ENCODE data around the gene MAPK7.
A peak's percentile ranks its signal among the peaks of the same experiment; 100 is the strongest.

Gene MAPK7

DNA sequence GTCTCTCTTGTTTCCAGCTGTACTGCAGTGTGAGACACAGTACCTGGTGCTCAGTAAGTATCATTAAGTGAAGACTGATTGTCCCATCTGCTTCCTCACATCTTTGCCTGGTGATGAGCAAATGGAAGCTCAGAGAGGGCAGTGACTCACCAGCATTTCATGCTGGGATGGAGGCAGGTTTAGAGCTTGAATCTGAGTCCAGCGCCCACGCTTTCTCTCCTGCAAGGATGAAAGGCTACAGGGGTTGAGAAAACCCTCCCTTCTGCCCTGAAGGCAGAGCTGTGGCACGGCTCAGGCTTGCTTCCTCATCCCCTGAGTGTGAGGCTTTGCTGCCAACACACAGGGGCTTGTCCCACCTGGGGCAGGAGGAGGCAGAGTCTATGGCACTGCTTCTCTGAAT, 31.2 kb downstream of the MAPK7 start:
- no peak overlapping the region for H3K4me3 ChIP-seq (ENCODE audit: low read depth, low read length)
- TF ChIP-seq, protein P1, sequence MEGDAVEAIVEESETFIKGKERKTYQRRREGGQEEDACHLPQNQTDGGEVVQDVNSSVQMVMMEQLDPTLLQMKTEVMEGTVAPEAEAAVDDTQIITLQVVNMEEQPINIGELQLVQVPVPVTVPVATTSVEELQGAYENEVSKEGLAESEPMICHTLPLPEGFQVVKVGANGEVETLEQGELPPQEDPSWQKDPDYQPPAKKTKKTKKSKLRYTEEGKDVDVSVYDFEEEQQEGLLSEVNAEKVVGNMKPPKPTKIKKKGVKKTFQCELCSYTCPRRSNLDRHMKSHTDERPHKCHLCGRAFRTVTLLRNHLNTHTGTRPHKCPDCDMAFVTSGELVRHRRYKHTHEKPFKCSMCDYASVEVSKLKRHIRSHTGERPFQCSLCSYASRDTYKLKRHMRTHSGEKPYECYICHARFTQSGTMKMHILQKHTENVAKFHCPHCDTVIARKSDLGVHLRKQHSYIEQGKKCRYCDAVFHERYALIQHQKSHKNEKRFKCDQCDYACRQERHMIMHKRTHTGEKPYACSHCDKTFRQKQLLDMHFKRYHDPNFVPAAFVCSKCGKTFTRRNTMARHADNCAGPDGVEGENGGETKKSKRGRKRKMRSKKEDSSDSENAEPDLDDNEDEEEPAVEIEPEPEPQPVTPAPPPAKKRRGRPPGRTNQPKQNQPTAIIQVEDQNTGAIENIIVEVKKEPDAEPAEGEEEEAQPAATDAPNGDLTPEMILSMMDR (IDR thresholded peaks at IDR 0.05; ENCODE audit: low read depth, low read length) = no peak

DNA sequence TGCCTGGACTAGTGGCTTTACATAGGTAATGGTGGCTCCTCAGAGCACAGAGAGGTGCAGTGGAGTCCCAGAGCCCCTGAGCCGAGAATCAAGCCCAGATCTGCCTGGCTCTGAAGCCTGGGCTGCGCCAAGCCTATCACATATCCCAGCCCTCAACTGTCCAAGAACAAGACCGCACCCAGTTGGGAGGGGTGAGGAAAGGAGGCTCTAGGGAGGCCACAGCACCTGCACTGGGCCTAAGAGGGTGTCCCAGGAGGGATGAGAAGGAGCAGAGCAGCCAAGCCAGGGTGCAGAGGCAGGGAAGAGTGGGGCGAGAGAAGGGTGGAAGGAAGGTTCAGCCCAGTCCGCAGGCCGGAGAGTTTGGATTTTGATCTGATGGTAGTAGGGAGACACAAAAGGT, 31.8 kb downstream of the MAPK7 start:
- H3K4me3 ChIP-seq (ENCODE audit: low read depth, low read length) = no peak overlapping the region
- TF ChIP-seq, protein P1 (IDR thresholded peaks at IDR 0.05; ENCODE audit: low read depth, low read length) = no peak

DNA sequence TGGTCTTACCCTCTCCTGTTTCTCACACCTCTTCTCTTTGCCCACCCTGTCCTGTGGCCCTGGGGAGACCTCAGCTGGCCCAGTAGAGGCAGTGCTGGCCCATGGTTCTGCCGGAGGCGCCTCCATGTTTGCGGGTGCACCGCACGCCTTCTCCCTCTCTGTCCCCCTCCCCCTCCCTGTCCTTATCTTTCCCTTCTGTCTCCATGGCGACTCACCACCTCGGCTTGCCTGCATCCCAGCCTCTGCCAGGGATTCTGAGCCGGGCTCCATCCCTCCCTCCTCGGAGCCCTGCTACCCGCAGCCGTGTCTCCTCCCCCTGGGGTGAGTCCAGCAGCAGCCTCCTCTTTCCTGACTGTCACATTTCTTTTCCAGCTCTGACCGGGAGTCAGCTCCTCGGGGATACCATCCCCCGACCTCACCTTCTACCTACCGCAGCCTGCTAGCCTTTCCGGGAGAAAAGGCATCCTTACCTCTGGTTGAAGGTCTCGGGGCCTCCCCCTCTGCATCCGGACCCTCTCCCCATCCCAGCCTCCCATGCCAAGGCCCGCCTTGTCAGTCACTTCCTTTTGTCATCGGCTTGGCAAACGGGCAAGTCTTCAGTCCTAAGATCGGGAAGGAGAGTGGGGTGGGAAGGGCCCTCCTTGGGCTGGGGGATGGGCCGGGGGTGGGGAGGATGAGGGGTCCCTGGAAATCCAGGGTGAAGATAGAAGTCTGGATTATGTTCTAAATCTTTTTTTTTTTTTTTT, 32.8 kb downstream of the MAPK7 start, which contains the start of gene RNF112:
Gene RNF112 (plus strand): TSS at position 358 of the 746 bp plus-strand sequence. CDS start 177 bp downstream, at position 535.
- TF ChIP-seq, protein P1 (IDR thresholded peaks at IDR 0.05; ENCODE audit: low read depth, low read length) = no peak

DNA sequence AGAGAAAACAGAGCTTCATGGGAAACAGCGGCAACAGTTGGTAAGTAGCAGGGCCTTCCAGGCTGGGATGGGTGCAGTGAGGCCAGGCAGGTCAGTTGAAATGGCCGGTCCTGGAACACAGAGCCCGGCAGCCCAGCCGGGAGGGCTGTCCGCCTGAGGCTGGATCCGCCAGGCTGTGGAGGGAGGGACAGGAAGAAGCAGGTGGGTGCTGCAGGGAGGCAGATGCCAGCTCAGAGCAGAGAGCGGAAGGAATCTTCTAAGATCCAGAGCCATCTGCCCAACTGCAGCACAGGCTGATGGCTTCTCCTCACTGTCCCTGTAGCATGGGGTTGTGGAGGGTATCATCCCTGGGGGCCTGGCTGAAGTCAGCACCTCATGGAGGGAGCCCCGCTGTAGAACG, 33.3 kb downstream of the MAPK7 start:
- no peak overlapping the region for H3K4me3 ChIP-seq (ENCODE audit: low read depth, low read length)
- TF ChIP-seq, protein P1 (IDR thresholded peaks at IDR 0.05; ENCODE audit: low read depth, low read length) = no peak

More for the DNA sequence above, 32.8 kb downstream of the MAPK7 start, which contains the start of gene RNF112:
- H3K4me3 ChIP-seq (ENCODE audit: low read depth, low read length) = peak within 1 kb of the TSS; percentile 23; the same call in 1 of the 2 replicates

DNA sequence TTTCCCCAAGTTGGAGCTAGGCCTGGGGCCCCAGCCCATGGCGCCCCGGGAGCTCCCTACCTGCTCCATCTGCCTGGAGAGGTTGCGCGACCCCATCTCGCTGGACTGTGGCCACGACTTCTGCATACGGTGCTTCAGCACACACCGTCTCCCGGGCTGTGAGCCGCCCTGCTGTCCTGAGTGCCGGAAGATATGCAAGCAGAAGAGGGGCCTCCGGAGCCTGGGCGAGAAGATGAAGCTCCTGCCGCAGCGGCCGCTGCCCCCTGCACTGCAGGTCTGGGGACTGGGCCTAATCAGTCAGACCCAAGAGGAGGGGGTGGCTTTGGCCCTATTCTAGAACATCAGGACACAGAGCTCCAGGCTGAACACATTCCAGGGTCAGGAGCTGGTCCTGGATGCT, 34.2 kb downstream of the MAPK7 start:
- TF ChIP-seq, protein P1 (IDR thresholded peaks at IDR 0.05; ENCODE audit: low read depth, low read length) = no peak

DNA sequence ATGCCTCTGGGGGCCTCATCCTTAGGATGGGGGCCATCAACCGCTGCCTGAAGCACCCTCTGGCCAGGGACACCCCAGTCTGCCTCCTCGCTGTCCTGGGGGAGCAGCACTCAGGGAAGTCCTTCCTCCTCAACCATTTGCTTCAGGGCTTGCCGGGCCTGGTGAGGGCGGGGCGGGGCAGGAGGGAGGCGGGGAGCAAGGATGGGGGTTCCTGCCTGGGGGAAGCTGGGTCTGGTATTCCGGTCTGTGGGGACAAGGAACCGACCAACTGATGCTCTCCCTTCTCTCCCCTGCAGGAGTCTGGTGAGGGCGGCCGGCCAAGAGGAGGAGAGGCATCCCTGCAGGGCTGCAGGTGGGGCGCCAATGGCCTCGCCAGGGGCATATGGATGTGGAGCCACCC, 34.7 kb downstream of the MAPK7 start:
- no peak overlapping the region for H3K4me3 ChIP-seq (ENCODE audit: low read depth, low read length)
- TF ChIP-seq, protein P1 (IDR thresholded peaks at IDR 0.05; ENCODE audit: low read depth, low read length) = no peak

More for the DNA sequence above, 34.2 kb downstream of the MAPK7 start:
- H3K4me3 ChIP-seq (ENCODE audit: low read depth, low read length) = no peak overlapping the region

DNA sequence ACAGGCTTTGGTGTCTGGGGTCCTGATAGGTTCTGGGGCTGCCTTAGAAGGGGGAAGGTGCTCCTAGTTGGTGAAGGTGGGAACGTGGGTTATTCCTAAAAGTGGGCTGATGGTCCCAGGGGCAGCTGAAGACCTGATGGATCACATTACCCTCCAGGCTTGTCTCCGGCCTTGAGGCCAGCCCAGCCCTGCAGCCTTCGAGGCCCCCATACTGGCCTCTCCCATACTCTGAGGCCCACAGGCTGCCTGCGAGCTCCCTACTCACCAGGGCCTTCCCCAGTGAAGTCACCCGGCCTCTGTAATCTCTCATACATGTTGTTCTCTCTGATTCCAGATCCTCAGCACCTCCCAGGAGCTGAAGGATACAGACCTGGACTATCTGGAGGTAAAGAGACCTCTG, 35.5 kb downstream of the MAPK7 start:
- no peak overlapping the region for H3K4me3 ChIP-seq (ENCODE audit: low read depth, low read length)
- TF ChIP-seq, protein P1 (IDR thresholded peaks at IDR 0.05; ENCODE audit: low read depth, low read length) = no peak

Measured in WI38 (cell line).